HG03442 (cell line): Measurements from ENCODE around the gene FOXA1.

Source experiments
- ATAC-seq: cut with Tn5 transposase; IDR thresholded peaks from one replicate; pipeline ENCODE4 v1.9.1; 2021; ENCODE audit warnings: mild to moderate bottlenecking, moderate library complexity; ENCODE audit not compliant: unreplicated experiment

Gene FOXA1

DNA sequence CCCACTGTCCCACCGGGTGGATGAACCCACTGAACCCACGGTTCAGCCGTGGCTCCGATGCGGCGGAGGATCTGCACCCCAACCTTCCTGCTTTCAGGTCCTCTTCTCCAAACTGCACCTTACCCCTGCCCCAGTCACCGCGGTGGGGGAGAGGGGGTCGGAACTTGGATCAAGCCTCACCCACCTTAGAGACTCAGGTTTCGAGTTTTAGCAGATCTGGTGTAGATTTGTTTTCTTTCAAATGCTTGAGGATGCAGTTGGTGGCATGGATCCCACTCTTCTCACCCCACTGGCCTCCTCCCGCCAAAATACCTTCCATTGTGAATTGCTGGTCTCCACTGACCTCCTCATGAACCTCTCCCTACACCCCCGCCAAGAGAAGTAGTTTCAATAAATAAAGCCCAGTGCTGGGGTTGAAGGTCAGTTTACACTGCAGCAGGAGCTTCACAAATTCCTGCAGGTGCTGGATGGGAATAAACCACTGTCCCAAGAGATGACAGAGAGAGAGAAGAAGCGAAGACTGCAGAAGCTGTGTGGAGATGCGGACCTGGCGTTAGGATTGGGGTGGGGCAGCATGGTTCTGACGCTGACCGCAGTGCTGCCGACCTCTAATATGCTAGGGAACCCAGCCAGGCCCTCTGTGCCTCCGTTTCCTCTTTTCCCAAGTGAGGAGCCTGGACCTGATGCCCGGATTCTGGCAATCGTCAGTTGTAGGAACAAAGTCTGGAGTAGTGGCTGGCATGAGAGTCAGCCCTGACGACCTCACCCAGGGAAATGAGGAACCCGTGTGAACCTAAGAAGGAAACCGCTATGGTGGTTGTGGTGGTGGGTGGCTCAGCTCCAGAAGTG lies 7.8 kb upstream of the FOXA1 start:
- ATAC-seq: no peak

DNA sequence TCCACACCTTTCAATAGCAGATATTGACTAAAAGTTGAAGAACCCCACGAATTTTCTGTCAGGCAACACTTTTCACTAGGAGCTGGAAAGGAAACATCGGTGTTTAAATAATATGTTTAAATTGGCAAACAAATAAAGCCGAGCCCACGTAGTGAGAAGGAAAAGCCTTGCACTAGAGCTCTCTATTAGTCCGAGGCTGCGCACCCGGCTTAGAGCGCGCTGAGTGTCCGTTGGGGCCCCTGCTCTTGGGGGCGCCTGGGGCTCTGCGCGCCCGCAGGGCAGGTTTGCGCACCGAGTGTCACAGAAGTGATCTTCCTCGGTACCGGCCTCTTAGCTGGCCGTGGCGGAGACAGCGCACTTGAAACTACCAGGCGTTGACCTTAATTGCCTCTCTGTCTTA lies 6.8 kb upstream of the FOXA1 start:
- no peak for ATAC-seq

DNA sequence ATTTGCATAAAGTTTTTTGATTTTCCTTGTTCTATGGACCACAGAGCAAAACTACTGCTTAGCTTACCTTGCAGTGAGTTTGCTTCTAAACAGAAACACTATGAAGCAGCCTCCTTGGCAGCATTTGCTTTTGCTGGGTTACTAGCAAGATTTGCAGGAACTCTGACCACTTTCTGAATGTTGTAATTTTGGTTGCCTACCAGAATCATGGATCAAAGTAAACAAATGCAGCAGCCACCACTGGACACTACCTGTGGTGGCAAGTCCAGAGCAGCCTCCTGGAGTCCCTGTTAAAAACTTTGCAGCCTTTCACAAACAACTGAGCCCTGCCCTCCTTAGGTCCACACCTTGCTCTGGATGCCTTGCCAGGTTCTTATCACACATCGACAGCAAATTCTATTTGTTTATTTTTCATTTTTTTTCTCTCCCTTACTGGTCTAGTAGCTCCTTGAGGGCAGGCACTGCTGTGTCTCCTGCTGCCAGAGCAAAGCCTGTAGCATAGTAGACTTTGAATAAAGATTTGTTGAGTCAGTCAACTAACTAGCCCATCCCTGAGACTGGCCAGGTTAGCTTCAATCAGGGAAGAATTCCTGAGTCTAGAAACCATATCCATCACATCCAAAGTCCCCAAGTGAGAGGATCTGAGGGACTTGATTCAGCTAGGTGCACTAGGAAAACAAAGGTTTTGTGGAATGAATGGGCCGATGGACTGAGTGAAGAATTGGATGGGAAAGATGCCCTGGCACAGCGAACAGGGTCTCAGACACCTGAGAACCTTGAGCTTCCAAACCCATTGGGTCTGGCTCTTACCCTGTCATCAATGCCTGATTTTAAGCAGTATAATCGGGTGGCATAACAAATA lies 6.1 kb upstream of the FOXA1 start:
- no peak for ATAC-seq

DNA sequence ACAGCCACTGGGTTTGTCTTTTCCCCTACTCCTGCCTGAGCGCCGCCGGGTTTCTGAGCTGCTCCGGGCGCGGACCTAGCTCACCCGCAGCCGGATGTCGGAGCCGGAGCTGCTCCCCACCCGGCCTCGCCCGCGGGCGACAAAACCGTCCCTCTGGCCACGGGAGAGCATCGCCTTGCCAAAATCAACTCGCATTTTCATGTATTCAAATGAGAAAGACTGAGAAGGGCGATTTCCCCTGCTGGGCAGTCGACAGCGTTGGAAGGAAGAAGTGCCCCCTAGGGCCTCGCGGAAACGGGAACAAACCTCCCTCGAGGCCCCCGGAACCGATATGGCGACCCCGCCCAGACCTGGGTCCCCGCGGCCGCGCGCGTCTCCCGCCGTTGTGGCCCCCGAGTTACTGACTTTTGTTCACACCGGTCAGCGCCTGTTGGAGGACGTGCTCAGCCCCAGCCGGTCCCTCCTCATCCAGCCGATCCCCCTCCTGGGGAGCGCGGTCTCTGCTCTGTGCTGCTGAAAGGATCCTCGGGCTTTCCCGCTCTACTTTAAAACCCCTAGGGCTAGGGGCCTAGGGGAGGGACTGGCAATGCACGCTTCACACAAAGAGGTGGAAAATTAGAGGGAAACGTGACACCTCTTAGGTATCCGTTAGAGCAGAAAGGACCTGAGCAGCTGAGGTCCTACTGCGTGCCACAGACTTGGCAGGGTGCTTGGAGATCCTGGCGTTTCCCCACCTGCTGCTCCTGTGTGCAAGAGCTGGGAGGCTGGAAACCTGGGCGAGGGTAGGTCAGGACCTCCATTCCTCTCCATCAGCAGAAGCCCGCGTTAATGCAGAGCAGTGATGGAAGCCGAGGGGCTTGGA lies 4.7 kb upstream of the FOXA1 start:
- no peak for ATAC-seq

DNA sequence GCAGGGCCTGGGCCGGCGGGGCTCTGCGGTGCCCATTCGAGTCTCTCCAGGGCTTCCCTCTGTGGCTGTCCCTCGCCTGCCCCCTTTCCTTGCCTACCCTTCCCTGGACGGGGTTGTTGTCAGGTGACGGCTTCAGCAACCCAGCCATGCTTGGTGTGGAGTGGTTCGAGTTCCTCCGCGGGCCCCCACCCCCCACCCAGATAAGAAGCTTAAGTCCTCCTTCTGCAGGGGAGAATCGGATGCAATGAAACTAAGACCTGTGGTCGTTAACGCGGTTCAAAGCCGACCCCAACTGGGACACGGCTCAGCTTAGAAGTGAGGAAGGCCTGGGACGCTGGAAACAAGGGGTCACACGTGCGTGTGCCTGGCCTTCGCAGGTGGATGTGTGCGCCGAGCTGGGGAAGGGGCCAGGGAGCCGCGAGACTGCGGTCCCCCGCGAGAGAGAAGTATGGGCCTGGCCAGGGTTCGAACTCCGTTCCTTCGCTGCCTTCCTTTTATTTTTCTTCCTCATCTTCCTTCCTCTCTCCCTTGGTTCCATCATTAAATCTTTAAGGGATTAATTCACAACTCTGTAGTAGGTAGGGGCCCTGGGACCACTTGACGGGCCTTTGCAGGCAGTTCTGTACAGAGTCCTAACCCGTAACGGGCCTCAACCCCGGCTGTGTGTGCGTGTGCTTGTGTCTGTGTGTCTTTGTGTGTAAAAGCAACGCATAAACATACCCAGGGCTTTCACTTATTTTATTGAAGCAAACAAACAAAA lies 3.9 kb upstream of the FOXA1 start:
- ATAC-seq: no peak

DNA sequence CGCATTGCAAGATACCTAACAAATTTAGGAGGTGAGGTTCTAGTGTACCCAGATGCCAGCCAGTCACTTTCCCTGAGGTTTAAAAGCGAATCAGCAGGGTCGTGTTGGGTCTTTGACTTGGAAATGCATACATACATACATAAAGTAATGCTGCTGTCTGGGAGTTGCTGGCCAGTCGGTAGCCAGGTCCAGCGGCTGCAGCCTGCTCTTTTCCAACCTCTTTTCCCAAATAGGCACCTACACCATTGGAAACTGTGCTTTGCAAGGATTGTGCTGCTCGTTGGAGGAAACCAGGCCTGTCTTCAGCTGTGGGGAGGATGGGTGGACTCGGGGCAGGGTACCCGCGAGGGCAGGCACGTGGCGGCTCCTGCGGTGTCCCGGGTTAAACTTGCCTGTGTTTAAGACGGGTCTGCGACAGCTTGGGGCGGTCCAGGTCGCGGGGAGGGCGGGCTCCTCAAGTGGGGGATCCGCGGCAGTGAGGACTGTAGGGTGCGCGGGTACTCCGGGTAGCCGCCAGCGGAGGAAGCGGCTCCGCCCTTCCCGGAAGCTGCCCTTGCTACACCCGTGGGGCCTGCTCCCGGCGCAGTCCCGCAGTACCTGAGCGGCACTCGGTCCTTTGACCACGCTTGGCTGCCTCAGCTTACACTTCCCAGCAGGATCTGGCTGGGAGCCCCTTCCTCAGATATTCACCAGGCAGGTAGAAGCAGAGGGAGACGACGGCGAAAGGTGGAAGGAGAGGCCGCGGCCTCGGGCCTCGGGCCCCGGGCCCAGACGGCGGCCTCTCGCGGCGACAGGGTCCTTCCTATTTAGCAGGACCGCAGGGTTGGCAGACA lies 3.1 kb upstream of the FOXA1 start:
- no peak for ATAC-seq

DNA sequence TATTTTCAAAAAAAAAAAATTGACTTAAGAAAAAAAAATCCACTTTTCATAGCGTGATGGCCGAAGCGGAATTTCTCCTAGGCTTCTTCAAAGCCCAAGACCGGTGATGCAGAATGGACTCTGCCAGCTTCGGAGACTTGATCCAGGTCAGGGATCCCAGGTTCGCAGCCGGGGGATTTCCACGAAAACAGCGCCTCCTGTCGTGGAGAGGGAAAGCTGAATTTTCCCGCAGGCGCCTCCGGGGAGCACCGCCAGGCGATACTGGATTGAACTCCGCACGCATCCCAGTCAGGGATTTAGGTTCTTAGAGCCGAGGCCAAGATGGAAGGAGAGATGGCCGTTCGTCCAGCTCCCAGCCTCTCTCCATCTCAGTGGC lies 2.5 kb upstream of the FOXA1 start:
- no peak for ATAC-seq

DNA sequence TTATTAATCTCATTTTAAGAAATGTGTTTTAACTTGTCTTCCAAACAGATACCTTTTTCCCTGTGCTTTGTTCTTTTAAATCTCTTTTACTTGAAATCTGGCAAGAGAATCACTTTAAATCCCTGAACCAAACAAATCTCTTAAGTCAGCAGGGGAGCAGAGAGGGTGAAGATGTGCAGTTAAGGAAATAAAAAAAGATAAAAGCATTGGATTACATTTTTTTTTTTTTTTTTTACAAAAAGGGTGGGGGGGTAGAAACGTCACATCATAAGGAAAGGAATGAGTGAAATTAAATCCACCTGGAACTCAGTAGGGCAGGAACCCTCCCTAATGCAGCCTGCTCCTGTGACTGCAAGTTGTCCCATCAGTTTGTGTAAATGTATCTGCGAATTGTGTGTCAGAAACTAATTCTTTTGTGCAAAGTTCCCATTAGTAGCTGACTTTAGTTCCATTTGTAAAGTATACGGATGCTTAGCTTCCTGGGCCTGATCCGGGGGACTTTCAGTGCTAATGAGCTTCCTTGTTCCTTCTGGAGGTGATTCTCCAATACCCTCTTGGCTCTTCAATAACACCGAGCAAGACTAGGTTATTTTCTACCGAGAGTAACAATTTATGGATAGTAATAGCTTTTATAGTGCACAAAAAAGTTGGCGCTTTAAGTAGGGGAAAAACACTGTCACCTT lies 1.9 kb upstream of the FOXA1 start:
- no peak for ATAC-seq

DNA sequence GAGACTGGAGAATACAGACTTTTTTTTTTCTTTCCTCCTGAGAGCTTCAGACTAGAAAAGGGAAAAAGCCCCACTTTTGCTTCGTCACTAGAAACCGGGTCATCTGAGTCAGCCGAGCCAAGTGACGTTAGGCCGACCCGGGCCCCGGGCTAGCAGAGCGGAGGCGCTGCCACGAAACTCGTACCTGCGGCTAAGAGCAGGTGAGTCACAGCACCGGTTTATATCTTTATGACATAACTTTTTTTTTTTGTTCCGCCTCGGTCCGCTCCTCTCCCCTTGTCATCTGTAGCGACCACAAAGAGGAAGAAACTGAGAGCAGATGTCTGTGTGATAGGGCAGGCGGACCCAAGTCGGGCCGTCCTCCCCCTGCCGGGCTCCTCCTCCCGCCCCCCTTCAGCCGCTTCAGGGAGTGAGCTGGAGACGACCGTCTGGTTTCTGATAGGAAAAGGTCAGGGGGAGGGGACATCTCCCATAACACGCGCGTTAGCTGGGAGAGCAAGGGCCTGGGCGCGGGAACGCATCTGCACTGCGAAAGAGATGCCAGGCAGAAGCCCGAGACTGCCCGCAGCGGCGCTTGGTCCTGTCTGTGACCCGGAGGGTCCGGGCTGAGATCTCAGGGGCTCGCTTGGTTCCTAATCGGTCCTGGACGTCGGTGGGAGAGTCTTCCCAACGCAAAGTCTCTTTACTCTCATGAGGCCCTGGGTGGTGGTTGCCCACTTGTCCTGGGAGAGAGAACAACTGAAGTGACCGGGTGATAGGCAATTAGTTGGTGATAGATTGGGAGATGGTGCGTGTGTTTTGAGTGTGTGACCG lies 966 bp upstream of the FOXA1 start:
- peak; percentile 42 for ATAC-seq

DNA sequence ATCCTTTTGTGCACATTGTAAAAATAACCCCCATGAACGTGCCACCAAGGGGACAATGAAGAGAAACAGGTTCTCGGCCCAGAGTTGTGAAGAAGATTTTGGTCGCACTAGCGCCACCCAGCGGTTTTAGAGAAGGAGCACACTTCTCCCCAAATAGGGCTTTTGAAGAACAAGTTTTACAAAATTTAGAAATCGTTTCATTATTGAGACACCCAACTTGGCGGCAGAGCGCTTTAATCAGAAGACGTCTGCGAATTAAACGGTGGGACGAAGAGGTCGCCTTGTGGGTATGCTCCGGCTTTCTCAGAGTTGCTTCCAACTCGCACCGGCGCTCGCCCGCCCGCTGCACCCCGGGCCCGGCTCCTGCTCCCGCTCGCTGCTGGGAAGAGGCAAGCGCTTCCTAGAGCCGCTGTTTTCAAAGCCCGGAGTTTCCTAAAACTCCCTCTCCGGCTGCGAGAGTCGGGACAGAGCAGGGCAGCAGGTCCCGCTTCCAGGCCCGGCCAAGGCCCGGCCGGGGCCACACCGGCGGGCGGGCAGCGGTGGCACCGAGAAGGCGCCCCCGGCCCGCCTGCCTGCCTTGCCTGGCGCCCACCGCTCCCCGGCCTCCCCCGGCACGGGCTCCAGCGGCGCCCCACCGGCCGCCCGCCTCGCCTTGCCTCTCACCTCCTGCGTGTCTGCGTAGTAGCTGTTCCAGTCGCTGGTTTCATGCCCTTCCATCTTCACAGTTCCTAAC lies 645 bp downstream of the FOXA1 start:
- ATAC-seq: no peak

DNA sequence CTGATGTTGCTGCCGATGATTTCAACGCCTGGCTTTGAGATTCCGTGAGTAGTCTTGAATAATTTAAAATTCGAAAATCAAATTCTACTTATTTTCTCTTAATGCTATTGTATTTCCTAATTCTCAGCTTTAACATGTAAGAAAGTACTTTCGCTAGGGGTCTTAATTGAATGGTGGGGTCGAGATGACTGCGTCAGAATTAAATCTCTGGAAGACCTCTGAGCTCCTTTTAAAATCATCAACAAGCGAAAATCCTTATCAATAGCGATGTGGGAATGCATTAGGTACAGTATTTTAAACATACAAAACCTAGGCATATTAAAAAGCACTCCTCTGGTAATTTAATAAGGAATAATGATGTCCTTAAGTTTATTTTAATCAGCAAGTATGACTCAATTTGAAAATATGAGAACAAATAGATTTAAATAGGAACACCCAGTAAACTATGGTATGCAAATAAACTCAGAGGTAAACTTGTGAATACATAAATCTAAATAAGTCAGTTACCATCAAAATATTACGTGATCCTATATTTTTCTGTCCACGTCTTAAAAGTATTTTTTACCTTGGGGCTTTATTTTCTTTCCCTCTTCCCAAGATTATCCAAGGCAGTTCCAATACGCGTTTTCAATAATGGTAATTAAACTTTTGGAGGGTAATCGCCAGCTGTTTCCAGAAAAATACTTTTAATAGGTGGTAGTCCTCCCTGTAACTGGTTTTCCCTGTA lies 1.4 kb downstream of the FOXA1 start:
- no peak for ATAC-seq

DNA sequence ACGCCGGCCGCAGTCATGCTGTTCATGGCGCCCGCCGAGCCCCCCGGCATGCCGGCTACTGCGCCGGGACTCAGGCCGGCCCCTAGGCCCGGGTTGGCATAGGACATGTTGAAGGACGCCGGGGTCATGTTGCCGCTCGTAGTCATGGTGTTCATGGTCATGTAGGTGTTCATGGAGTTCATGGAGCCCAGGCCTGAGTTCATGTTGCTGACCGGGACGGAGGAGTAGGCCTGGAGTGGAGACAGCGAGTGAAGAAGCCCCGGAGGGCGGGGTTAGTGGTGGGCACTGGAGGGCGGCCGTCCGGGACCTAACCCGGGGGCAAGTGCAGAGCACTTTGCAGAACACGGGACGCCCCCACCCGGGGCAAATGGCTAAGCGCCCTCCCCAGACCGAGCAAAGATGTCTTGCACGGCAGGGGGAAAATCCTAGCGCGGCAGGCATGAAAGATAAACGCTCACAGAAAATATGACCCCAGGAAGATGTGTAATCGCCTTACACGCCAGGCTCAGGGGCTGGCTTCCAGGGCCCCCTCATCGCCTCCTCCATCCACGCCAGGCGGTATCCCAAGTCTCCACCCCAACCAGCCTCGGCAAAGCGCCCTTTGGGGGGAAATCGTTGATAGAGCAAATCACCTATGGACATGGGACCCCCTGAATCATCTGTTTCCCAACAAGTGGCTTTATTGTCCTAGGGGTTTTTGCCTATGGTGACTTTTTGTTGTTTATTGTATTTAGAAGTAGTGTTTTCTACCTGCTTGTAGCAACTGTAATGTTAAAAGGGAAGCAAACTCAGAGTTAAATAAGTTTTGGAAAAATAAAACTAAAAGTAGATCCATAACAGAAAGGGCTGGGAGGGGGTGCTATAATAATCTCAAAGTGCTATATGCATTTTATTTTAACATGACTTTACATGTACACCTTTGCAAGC lies 2.3 kb downstream of the FOXA1 start:
- no peak for ATAC-seq

DNA sequence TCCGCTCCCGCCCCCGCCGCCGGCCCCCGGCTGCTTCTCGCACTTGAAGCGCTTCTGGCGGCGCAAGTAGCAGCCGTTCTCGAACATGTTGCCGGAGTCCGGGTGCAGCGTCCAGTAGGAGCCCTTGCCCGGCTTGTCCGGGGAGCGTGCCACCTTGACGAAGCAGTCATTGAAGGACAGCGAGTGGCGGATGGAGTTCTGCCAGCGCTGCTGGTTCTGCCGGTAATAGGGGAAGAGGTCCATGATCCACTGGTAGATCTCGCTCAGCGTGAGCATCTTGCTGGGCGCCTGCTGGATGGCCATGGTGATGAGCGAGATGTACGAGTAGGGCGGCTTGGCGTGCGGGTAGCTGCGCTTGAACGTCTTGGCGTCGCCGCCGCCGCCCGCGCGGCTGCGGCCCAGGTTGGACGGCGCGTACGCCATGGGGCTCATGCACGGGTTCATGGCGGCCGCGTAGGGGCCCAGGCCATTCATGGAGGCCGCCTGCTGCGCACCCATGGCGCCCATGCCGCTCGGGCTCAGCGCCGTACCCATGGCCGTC lies 3.0 kb downstream of the FOXA1 start:
- ATAC-seq: no peak

DNA sequence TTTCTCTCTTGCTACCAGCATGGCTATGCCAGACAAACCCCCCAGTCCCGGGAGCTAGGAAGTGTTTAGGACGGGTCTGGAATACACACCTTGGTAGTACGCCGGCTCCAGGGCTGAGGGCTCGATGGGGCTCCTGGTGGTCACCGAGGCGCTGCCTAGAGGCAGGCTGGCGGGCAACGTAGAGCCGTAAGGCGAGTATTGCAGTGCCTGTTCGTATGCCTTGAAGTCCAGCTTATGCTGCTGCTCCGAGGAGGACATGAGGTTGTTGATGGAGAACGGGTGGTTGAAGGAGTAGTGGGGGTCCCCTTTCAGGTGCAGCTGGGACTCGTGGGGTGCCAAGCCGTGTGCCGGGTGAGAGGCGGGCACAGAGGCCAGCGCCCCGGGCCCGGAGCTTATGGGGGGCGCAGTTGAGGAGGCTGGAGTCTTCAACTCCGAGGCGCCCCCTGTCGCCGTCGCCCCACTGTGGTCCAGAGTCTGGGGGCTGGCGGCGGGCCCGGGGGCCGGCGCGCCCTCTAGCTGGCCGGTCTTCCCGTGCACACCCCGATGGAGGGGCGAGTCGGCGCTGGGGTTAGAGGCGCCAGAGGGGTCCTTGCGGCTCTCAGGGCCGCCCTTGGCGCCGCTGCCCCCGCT lies 3.6 kb downstream of the FOXA1 start:
- no peak for ATAC-seq
